ENCODE data around the gene SNX32.

GRCh38 chr11:65810046-65810868, 23.5 kb upstream of the SNX32 start:
- no peak for TF ChIP-seq ZNF660 (tag by site-specific recombination; IDR thresholded peaks at IDR 0.05)
- no peak for TF ChIP-seq ZNF24 (tag by site-specific recombination; IDR thresholded peaks at IDR 0.05)

Measured in HEK293 (cell line).